ENCODE data around the gene PIH1D2. TPM values are rescaled to one million over a fixed set of nuclear protein-coding genes. Genes with fewer than 3 reads are reported as not detected.
A peak's percentile ranks its signal among the peaks of the same experiment; 100 is the strongest.

Gene PIH1D2
- total RNA-seq, 1 experiment from 2014 or later = 1.6 TPM

DNA sequence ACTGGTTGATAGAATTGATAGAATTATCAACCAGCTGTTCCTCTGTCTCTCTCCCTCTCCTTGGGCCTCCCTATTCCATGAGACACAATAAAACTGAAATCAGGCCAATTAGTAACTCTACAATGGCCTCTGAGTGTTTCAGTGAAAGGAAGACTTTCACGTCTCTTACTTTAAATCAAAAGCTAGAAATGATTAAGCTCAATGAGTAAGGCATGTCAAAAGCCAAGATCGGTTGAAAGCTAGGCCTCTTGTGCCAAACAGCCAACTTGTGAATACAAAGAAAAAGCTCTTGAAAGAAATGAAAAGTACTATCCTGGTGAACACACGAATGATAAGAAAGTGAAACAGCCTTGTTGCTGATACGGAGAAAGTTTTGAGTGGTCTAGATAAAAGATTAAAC, 16.6 kb downstream of the PIH1D2 start:
- BruUV-seq (replicated peaks) = TSS peak; percentile 29
- no peak for DNase-seq (ENCODE audit: low read depth, low spot score)
- H3K36me3 ChIP-seq (ENCODE audit: control insufficient read depth in 1 of 2, insufficient read depth in 2 of 2, low read length in 2 of 2) = peaks cover 30 to 36% of the 10 kb centered on the region in 2 experiments
- no peak for TF ChIP-seq RAD21 (IDR thresholded peaks at IDR 0.05; ENCODE audit: low read depth)
- no peak for TF ChIP-seq ATF3 (IDR thresholded peaks at IDR 0.05)
- no peak for TF ChIP-seq TCF7L2 (IDR thresholded peaks at IDR 0.05; ENCODE audit: borderline replicate concordance, extremely low read depth, insufficient read depth, insufficient read length)
- no peaks in the 10 kb centered on the region for H3K27me3 ChIP-seq (ENCODE audit: insufficient read depth, low read length)
- no peak overlapping the region for H3K9ac ChIP-seq (ENCODE audit: low read length)
- H2AFZ ChIP-seq (ENCODE audit: low read depth, low read length, poor library complexity, severe bottlenecking) = no peak overlapping the region
- H3K79me2 ChIP-seq (ENCODE audit: insufficient read depth, low read length) = no peaks in the 10 kb centered on the region; the same call in 1 of the 2 replicates
- H3K27ac ChIP-seq (ENCODE audit: low read depth, low read length) = no peak overlapping the region
- H3K4me1 ChIP-seq (ENCODE audit: control insufficient read depth in 1 of 2, insufficient read depth in 2 of 2, low read length in 2 of 2) = no peaks in the 10 kb centered on the region
- intact Hi-C loops (cut with micrococcal nuclease) = no loop called here
- ChIA-PET POLR2A (no interaction called here), RAD21 (ENCODE audit: low non-redundant PET in 1 of 2, low total read pairs in 2 of 2, uncharacterized antibody in 2 of 2, unreplicated experiment in 2 of 2) (no interaction called here), CTCF (no interaction called here)
- H4K20me1 ChIP-seq (ENCODE audit: insufficient read depth) = no peaks in the 10 kb centered on the region
- H3K9me3 ChIP-seq (ENCODE audit: control insufficient read depth in 1 of 2, insufficient read depth in 1 of 2, low read depth in 1 of 2, low read length in 2 of 2) = no peaks in the 10 kb centered on the region
- no peak overlapping the region for H3K4me3 ChIP-seq (replicated peaks in 1 of 2; ENCODE audit: low read depth in 1 of 2, low read length in 2 of 2)
- no peaks in the 10 kb centered on the region for H3K9me2 ChIP-seq (ENCODE audit: insufficient read depth)
- ATAC-seq = no peak
- H3K4me2 ChIP-seq (ENCODE audit: low read length) = no peak overlapping the region

DNA sequence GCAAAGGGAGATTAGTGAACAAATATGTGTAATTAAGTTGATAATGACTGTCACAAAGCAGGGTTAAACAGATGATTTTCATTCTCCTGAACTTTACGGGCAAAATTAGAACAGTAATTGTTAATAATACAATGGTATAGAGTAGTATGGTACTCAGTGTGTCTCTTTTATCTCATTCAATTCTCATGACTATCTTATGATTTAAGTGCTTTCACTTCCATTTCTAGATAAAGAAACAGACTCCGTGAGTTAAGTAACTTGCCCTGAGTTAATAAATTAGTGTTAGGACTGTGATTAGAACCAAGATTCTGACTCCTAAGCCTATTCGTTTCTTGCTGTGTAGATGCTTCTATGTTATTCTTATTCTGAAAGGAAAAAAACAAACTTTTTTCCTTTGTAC, 22.0 kb downstream of the PIH1D2 start:
- Histone ChIP-seq H3K4me1 (ENCODE audit: control insufficient read depth in 1 of 2, insufficient read depth in 2 of 2, low read length in 2 of 2) (peaks cover 6 to 15% of the 10 kb centered on the region in 2 experiments; a peak in 3 of 4 replicates), H4K20me1 (ENCODE audit: insufficient read depth) (no peaks in the 10 kb centered on the region), H2AFZ (ENCODE audit: low read depth, low read length, poor library complexity, severe bottlenecking) (no peak overlapping the region), H3K27ac (ENCODE audit: low read depth, low read length) (no peak overlapping the region), H3K27me3 (ENCODE audit: insufficient read depth, low read length) (no peaks in the 10 kb centered on the region), H3K9me3 (ENCODE audit: control insufficient read depth in 1 of 2, insufficient read depth in 1 of 2, low read depth in 1 of 2, low read length in 2 of 2) (no peaks in the 10 kb centered on the region), H3K9ac (ENCODE audit: low read length) (no peak overlapping the region), H3K79me2 (ENCODE audit: insufficient read depth, low read length) (peaks cover 22% of the 10 kb centered on the region), H3K9me2 (ENCODE audit: insufficient read depth) (no peaks in the 10 kb centered on the region), H3K4me2 (ENCODE audit: low read length) (no peak overlapping the region), H3K36me3 (ENCODE audit: control insufficient read depth in 1 of 2, insufficient read depth in 2 of 2, low read length in 2 of 2) (peaks cover 25 to 33% of the 10 kb centered on the region in 2 experiments; a peak in 2 of 4 replicates), H3K4me3 (replicated peaks in 1 of 2; ENCODE audit: low read depth in 1 of 2, low read length in 2 of 2) (no peak overlapping the region)
- DNase-seq (ENCODE audit: low read depth, low spot score) = no peak
- RAD21 ChIA-PET (ENCODE audit: low non-redundant PET in 1 of 2, low total read pairs in 2 of 2, uncharacterized antibody in 2 of 2, unreplicated experiment in 2 of 2) = no interaction called here
- POLR2A ChIA-PET = no interaction called here
- CTCF ChIA-PET = no interaction called here
- no peak for ATAC-seq
- intact Hi-C loops (cut with micrococcal nuclease) = no loop called here
- BruUV-seq (replicated peaks) = no TSS peak
- no peak for TF ChIP-seq SRF (IDR thresholded peaks at IDR 0.05; ENCODE audit: low read depth)
- no peak for TF ChIP-seq TCF7L2 (IDR thresholded peaks at IDR 0.05; ENCODE audit: borderline replicate concordance, extremely low read depth, insufficient read depth, insufficient read length)
- TF ChIP-seq CTCF (IDR thresholded peaks at IDR 0.05 in 2 of 3, conservative IDR thresholded peaks at IDR 0.05 in 1 of 3; ENCODE audit: borderline replicate concordance in 1 of 3, insufficient read depth in 1 of 3, low read depth in 2 of 3, low read length in 2 of 3) = no peak
- TF ChIP-seq, protein P1, sequence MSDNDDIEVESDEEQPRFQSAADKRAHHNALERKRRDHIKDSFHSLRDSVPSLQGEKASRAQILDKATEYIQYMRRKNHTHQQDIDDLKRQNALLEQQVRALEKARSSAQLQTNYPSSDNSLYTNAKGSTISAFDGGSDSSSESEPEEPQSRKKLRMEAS (IDR thresholded peaks at IDR 0.05) = no peak
- no peak for TF ChIP-seq EGR1 (IDR thresholded peaks at IDR 0.05; ENCODE audit: low read depth)
- no peak for TF ChIP-seq ZFX (IDR thresholded peaks at IDR 0.05)
- no peak for TF ChIP-seq EZH2phosphoT487 (IDR thresholded peaks at IDR 0.05; ENCODE audit: borderline replicate concordance)
- no peak for TF ChIP-seq YY1 (IDR thresholded peaks at IDR 0.05; ENCODE audit: extremely low read depth, insufficient replicate concordance, low read depth, low read length)
- TF ChIP-seq EZH2 (IDR thresholded peaks at IDR 0.05) = no peak
- no peak for TF ChIP-seq POLR2AphosphoS5 (IDR thresholded peaks at IDR 0.05; ENCODE audit: low read depth, low read length)
- no peak for TF ChIP-seq ZNF274 (IDR thresholded peaks at IDR 0.05; ENCODE audit: low read depth, low read length)
- TF ChIP-seq ATF3 (IDR thresholded peaks at IDR 0.05) = no peak
- TF ChIP-seq CEBPB (IDR thresholded peaks at IDR 0.05; ENCODE audit: low read depth) = no peak
